NCI-H524 treated with DMSO at 0.1 percent for 48 hours (cell line): ENCODE data around the gene PROS1.
"Not testable (repeated sequence)": the region's sequence is repeated elsewhere in the genome, so short reads cannot be mapped to it uniquely, and the experiment has no call there.

Source experiments
- DNase-seq: peaks from one replicate; lab custom pipeline; 2025; lab: John Stamatoyannopoulos, UW

Gene PROS1

GRCh38 chr3:93873412-93873811 lies 100.3 kb downstream of the PROS1 start:
- DNase-seq: not testable (repeated sequence)

- DNase-seq: no peak
Observed at GRCh38 chr3:93867425-93867824, 106.3 kb downstream of the PROS1 start.

DNA sequence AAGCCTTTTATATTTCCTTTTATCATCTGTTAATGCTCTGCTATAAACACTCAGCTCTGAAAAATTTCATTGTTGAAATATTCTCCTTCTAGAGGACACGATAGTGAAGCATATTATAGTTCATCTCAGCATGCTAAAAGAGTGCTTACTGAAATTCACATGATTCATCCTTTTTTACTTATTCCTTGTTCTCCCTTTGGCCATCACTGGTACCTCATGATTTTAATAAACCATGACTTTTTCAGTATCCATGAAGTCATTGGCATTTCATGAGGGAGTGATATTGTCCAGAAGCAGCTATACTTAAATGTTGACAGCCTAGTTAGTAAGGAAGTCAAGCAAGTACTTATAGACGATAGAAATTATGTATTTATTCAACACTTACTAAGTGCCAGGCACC lies 112.7 kb downstream of the PROS1 start:
- DNase-seq: no peak

DNA sequence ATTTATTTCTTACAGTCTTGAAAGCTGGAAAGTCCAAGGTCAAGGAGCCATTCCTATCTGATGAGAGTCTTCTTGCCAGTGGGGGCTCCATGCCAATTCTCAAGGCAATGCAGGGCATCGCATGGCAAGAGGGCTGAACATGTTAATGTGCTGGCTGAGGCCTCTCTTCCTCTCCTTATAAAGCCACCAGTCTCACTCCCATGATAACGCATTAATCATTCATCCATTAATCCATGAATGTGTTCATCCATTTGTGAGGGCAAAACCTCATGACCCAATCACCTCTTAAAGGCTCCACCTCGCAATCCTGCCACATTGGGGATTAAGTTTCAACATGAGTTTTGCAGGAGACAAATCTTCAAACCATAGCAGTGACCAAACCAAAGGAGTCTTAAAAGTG lies 118.3 kb downstream of the PROS1 start:
- no peak for DNase-seq

- not testable (repeated sequence) for DNase-seq
Observed at GRCh38 chr3:93852228-93852627, 121.5 kb downstream of the PROS1 start.

DNA sequence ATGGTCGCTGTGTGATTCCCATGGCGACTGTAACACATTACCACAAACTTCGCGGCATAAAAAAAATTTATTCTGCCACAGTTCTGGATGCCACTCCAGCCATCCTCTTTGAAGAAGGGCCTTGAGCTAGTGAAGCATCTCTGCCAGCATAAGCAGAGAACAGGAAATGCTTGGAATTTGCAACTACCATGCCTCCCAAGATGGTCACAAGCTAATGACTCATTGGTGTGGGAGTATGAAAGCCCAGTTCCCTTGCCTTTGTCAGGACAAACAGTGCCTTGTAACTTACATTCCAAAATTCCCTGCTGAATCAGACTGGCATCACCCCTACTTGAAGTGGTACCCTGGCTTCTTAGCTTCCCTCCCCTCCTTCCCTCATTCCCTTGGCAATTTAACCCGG lies 129.7 kb downstream of the PROS1 start:
- DNase-seq: no peak

GRCh38 chr3:93839193-93839592 lies 134.5 kb downstream of the PROS1 start:
- not testable (repeated sequence) for DNase-seq
